Kidney epithelial cell (primary cell): Measurements from ENCODE around the gene MB21D2. TPM values are rescaled to one million over a fixed set of nuclear protein-coding genes. Genes with fewer than 3 reads are reported as not detected.

Experiments used
- DNase-seq: peaks from one replicate; pipeline ENCODE4 v3.0.0-alpha.2; 2010; ENCODE audit warnings: low read depth
- H3K27me3 ChIP-seq: 2 replicates; pipeline ENCODE4 v1.6.0; 2011; ENCODE audit warnings: low read length; ENCODE audit not compliant: control insufficient read depth, insufficient read depth
- H3K36me3 ChIP-seq: 2 replicates; pipeline ENCODE4 v1.5.1; 2011; ENCODE audit warnings: low read length; ENCODE audit not compliant: control insufficient read depth, insufficient read depth
- H3K4me3 ChIP-seq: 2 replicates; pipeline ENCODE4 v1.5.1; 2011; ENCODE audit warnings: low read depth, mild to moderate bottlenecking, control low read depth, low read length
- CTCF ChIP-seq: IDR thresholded peaks from 2 replicates; pipeline ENCODE4 v1.5.1; 2011; ENCODE audit warnings: mild to moderate bottlenecking, moderate library complexity, low read length, control low read depth, inconsistent platforms; ENCODE audit not compliant: insufficient read depth, poor library complexity, severe bottlenecking
- total RNA-seq: library from RNA; depleted of rRNA; stranded (reverse); fragments of >200 nt; gene quantifications from 2 replicates; pipeline ENCODE4 v1.2.3, GENCODE V29; 2015

Gene MB21D2
- total RNA-seq, 1 donor from 2014 or later: 18.9 TPM

GRCh38 chr3:192818126-192818525 lies 99.5 kb downstream of the MB21D2 start:
- Histone ChIP-seq H3K27me3 (no peaks in the 10 kb centered on the region), H3K4me3 (no peak overlapping the region), H3K36me3 (no peaks in the 10 kb centered on the region)
- DNase-seq: no peak
- TF ChIP-seq CTCF: no peak

- no peaks in the 10 kb centered on the region for H3K27me3 ChIP-seq
- TF ChIP-seq CTCF: no peak
Measured at GRCh38 chr3:192817506-192817905, 100.2 kb downstream of the MB21D2 start.

GRCh38 chr3:192817053-192817452 lies 100.6 kb downstream of the MB21D2 start:
- no peak overlapping the region for H3K4me3 ChIP-seq
- no peaks in the 10 kb centered on the region for H3K27me3 ChIP-seq
- no peak for DNase-seq
- no peak for TF ChIP-seq CTCF
- no peaks in the 10 kb centered on the region for H3K36me3 ChIP-seq

More at GRCh38 chr3:192817506-192817905, 100.2 kb downstream of the MB21D2 start:
- Histone ChIP-seq H3K4me3 (no peak overlapping the region), H3K36me3 (no peaks in the 10 kb centered on the region)
- DNase-seq: no peak

GRCh38 chr3:192816351-192816750 lies 101.3 kb downstream of the MB21D2 start:
- no peaks in the 10 kb centered on the region for H3K36me3 ChIP-seq
- no peak overlapping the region for H3K4me3 ChIP-seq
- no peaks in the 10 kb centered on the region for H3K27me3 ChIP-seq
- DNase-seq: no peak
- TF ChIP-seq CTCF: peak; percentile 53

- DNase-seq: no peak
- no peaks in the 10 kb centered on the region for H3K27me3 ChIP-seq
Measured at GRCh38 chr3:192812743-192813383, 104.8 kb downstream of the MB21D2 start.

More at GRCh38 chr3:192812743-192813383, 104.8 kb downstream of the MB21D2 start:
- H3K4me3 ChIP-seq: no peak overlapping the region
- no peaks in the 10 kb centered on the region for H3K36me3 ChIP-seq
- peak; percentile 53 for TF ChIP-seq CTCF
